Lower lobe of right lung (tissue), 2 donors: ENCODE data around the gene PWP1. TPM values are rescaled to one million over a fixed set of nuclear protein-coding genes. Genes with fewer than 3 reads are reported as not detected.
A peak's percentile ranks its signal among the peaks of the same experiment; 100 is the strongest.

Experiments used
- ATAC-seq, 2 donors: fragments of 200-7000 bp; cut with Tn5 transposase; one replicate each; pipeline ENCODE4 v1.9.1; 2020 to 2022; ENCODE audit warnings: mild to moderate bottlenecking in 2 of 2, moderate library complexity in 2 of 2
- DNase-seq: peaks from one replicate; pipeline ENCODE4 v3.0.0-alpha.2; 2020
- H3K27ac ChIP-seq: fragments of 200-600 bp; one replicate; pipeline ENCODE4 v1.8.0; 2022
- H3K27me3 ChIP-seq: fragments of 200-600 bp; one replicate; pipeline ENCODE4 v1.8.0; 2022; ENCODE audit warnings: low read depth
- H3K36me3 ChIP-seq: fragments of 200-600 bp; one replicate; pipeline ENCODE4 v1.8.0; 2022; ENCODE audit warnings: mild to moderate bottlenecking
- H3K4me1 ChIP-seq: fragments of 200-600 bp; one replicate; pipeline ENCODE4 v1.8.0; 2022
- H3K4me3 ChIP-seq: fragments of 200-600 bp; one replicate; pipeline ENCODE4 v1.8.0; 2022; ENCODE audit warnings: mild to moderate bottlenecking
- H3K9me3 ChIP-seq: fragments of 200-600 bp; one replicate; pipeline ENCODE4 v1.8.0; 2022
- CTCF ChIP-seq: fragments of 200-600 bp; IDR thresholded peaks from one replicate; pipeline ENCODE4 v1.8.0; 2022; ENCODE audit warnings: antibody characterized with exemption, mild to moderate bottlenecking
- intact Hi-C: fragments of 100-400 bp; cut with DNase I; formaldehyde crosslinking; loops from one replicate; pipeline ENCODE4 v1.11.0; 2022
- total RNA-seq: library from RNA; stranded (reverse); fragmentation: NEBNext Ultra II Directional; extraction: Animal tissue kit (Norgen Biotek cat#: 25700); gene quantifications from one replicate; pipeline ENCODE4 v1.2.1, GENCODE V29; 2021
- donor health status: DM: no; HTN: yes; CAD: no; lungs with severe emphysema.

PWP1 gene
- total RNA-seq, 1 donor from 2014 or later, result 24.8 TPM

GRCh38 chr12:107736914-107737313, 51.3 kb downstream of the PWP1 start:
- peaks cover 98% of the 10 kb centered on the region for H3K36me3 ChIP-seq
- intact Hi-C loops, result no loop called here

GRCh38 chr12:107748472-107748871, 62.9 kb downstream of the PWP1 start:
- Histone ChIP-seq H3K4me3 (no peak overlapping the region), H3K27me3 (no peaks in the 10 kb centered on the region), H3K27ac (no peak overlapping the region), H3K9me3 (no peaks in the 10 kb centered on the region), H3K4me1 (peaks cover 11% of the 10 kb centered on the region), H3K36me3 (peaks cover 95% of the 10 kb centered on the region)
- DNase-seq (no peak), ATAC-seq (no peak)
- TF ChIP-seq CTCF, result no peak
- intact Hi-C loops, result no loop called here

More at GRCh38 chr12:107736914-107737313, 51.3 kb downstream of the PWP1 start:
- no peak for TF ChIP-seq CTCF
- Histone ChIP-seq H3K27me3 (no peaks in the 10 kb centered on the region), H3K27ac (no peak overlapping the region), H3K9me3 (no peaks in the 10 kb centered on the region), H3K4me1 (no peaks in the 10 kb centered on the region), H3K4me3 (no peak overlapping the region)
- no peak for DNase-seq
- ATAC-seq, result peak in 1 of 2 donors; percentile 46

GRCh38 chr12:107749083-107749482, 63.5 kb downstream of the PWP1 start:
- intact Hi-C loops, result no loop called here
- peaks cover 11% of the 10 kb centered on the region for H3K4me1 ChIP-seq
- no peak overlapping the region for H3K4me3 ChIP-seq
- no peak overlapping the region for H3K27ac ChIP-seq
- TF ChIP-seq CTCF, result no peak
- peaks cover 95% of the 10 kb centered on the region for H3K36me3 ChIP-seq
- H3K9me3 ChIP-seq, result no peaks in the 10 kb centered on the region
- no peaks in the 10 kb centered on the region for H3K27me3 ChIP-seq
- DNase-seq (no peak), ATAC-seq (no peak)

- Histone ChIP-seq H3K4me1 (peaks cover 38% of the 10 kb centered on the region), H3K36me3 (peaks cover 34% of the 10 kb centered on the region), H3K27me3 (no peaks in the 10 kb centered on the region), H3K27ac (no peak overlapping the region), H3K4me3 (peak overlapping the region; percentile 90), H3K9me3 (no peaks in the 10 kb centered on the region)
- intact Hi-C loops, result no loop called here
- no peak for TF ChIP-seq CTCF
- no peak for ATAC-seq
- no peak for DNase-seq
Measured at GRCh38 chr12:107759410-107759809, 73.8 kb downstream of the PWP1 start.

GRCh38 chr12:107760207-107760808, 74.7 kb downstream of the PWP1 start:
- H3K27ac ChIP-seq, result peak overlapping the region; percentile 82
- TF ChIP-seq CTCF, result no peak
- peaks cover 25% of the 10 kb centered on the region for H3K36me3 ChIP-seq
- DNase-seq (peak; percentile 58), ATAC-seq (peak; percentile 1 to 4)
- H3K4me3 ChIP-seq, result peak overlapping the region; percentile 90
- H3K27me3 ChIP-seq, result no peaks in the 10 kb centered on the region
- intact Hi-C loops, result no loop called here
- peaks cover 38% of the 10 kb centered on the region for H3K4me1 ChIP-seq
- no peaks in the 10 kb centered on the region for H3K9me3 ChIP-seq
